Measurements from ENCODE around the gene JMJD1C. TPM values are rescaled to one million over a fixed set of nuclear protein-coding genes. Genes with fewer than 3 reads are reported as not detected.

JMJD1C gene
- total and polyA plus RNA-seq, 2 donors (not counting 3 experiments of a cell fraction or from before 2014, with no cell fraction given), result 32.1 to 97.1 TPM

DNA sequence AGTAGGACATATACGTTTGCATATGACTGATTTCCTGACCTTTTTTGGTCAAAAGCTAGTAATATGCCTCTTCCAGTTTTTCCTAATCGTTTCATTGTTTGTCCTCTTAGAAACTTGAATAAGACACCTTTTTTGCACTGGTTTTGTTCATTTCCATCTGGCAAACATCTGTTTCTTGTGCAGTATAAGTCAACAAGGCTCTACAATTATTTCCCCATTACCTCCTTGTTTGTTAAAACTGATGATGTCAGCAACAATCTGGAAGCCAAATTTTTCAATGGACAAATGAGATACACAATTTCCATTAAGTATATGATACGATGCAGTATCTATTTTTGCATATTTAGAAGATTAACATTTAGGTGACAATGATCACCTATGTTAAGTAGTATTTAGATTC lies 183.8 kb downstream of the JMJD1C start:
- Histone ChIP-seq H3K27ac (ENCODE audit: insufficient read depth, low read depth, low read length) (no peak overlapping the region), H3K9ac (replicated peaks; ENCODE audit: extremely low read depth, insufficient read depth, low read length) (no peak overlapping the region), H3K4me2 (ENCODE audit: insufficient read depth, low read length) (no peak overlapping the region), H3K9me1 (replicated peaks; ENCODE audit: control insufficient read depth, extremely low read depth, insufficient read depth, low read length) (no peaks in the 10 kb centered on the region), H2AFZ (ENCODE audit: low read depth, low read length) (no peak overlapping the region), H3K4me3 (replicated peaks in 1 of 3; ENCODE audit: insufficient read depth in 1 of 3, low read depth in 1 of 3, low read length in 3 of 3) (no peak overlapping the region), H3K79me2 (ENCODE audit: control insufficient read depth, insufficient read depth, low read length) (peaks cover 10% of the 10 kb centered on the region), H3K9me3 (replicated peaks; ENCODE audit: control insufficient read depth, insufficient read depth, low read length) (no peaks in the 10 kb centered on the region), H4K20me1 (replicated peaks; ENCODE audit: control insufficient read depth, extremely low read depth, insufficient read depth, low read length) (no peaks in the 10 kb centered on the region), H3K27me3 (ENCODE audit: control insufficient read depth in 2 of 2, insufficient read depth in 2 of 2, low read length in 2 of 2) (no peaks in the 10 kb centered on the region), H3K36me3 (ENCODE audit: control insufficient read depth in 2 of 2, extremely low read depth in 1 of 2, insufficient read depth in 2 of 2, low read length in 2 of 2) (no peaks in the 10 kb centered on the region), H3K4me1 (ENCODE audit: control insufficient read depth, extremely low read depth, insufficient read depth, low read length) (no peaks in the 10 kb centered on the region)
- no TSS peak for BruUV-seq (replicated peaks)
- no peak for DNase-seq (ENCODE audit: low read depth, low spot score)
- TF ChIP-seq, protein P1, sequence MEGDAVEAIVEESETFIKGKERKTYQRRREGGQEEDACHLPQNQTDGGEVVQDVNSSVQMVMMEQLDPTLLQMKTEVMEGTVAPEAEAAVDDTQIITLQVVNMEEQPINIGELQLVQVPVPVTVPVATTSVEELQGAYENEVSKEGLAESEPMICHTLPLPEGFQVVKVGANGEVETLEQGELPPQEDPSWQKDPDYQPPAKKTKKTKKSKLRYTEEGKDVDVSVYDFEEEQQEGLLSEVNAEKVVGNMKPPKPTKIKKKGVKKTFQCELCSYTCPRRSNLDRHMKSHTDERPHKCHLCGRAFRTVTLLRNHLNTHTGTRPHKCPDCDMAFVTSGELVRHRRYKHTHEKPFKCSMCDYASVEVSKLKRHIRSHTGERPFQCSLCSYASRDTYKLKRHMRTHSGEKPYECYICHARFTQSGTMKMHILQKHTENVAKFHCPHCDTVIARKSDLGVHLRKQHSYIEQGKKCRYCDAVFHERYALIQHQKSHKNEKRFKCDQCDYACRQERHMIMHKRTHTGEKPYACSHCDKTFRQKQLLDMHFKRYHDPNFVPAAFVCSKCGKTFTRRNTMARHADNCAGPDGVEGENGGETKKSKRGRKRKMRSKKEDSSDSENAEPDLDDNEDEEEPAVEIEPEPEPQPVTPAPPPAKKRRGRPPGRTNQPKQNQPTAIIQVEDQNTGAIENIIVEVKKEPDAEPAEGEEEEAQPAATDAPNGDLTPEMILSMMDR (IDR thresholded peaks at IDR 0.05; ENCODE audit: extremely low read depth in 1 of 2, insufficient read depth in 1 of 2, low read depth in 1 of 2, low read length in 2 of 2), result no peak
- TF ChIP-seq FOS (IDR thresholded peaks at IDR 0.05; ENCODE audit: borderline replicate concordance, insufficient read depth, low read length), result no peak
- TF ChIP-seq, protein P2, sequence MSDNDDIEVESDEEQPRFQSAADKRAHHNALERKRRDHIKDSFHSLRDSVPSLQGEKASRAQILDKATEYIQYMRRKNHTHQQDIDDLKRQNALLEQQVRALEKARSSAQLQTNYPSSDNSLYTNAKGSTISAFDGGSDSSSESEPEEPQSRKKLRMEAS (IDR thresholded peaks at IDR 0.05; ENCODE audit: insufficient read depth, insufficient read length), result no peak
- TF ChIP-seq POLR2AphosphoS5 (IDR thresholded peaks at IDR 0.05; ENCODE audit: insufficient read depth, low read depth, low read length), result no peak
- TF ChIP-seq POLR2A (IDR thresholded peaks at IDR 0.05; ENCODE audit: low read depth, low read length), result no peak
- no peak for TF ChIP-seq JUN (IDR thresholded peaks at IDR 0.05; ENCODE audit: borderline replicate concordance, insufficient read depth, insufficient read length, low read depth)
- no peak for TF ChIP-seq MYC (IDR thresholded peaks at IDR 0.05; ENCODE audit: low read depth, low read length)
- TF ChIP-seq EZH2 (IDR thresholded peaks at IDR 0.05; ENCODE audit: borderline replicate concordance, low read depth, low read length, severe bottlenecking), result no peak
- intact Hi-C loops (cut with micrococcal nuclease) (no loop called here), dilution Hi-C loops (cut with MboI; ENCODE audit: extremely low pct_ligation_motif_present, low sequenced_read_pairs) (no loop called here)
- ChIA-PET POLR2A (no interaction called here), CTCF (no interaction called here)
- FAIRE-seq, result no peak

All from endothelial cell of umbilical vein (primary cell).